Measurements from ENCODE around the gene IL7R. TPM values are rescaled to one million over a fixed set of nuclear protein-coding genes. Genes with fewer than 3 reads are reported as not detected.

The IL7R gene
- total RNA-seq, 6 experiments from 2014 or later: 0.75 to 7.4 (median 2.2) TPM

- DNase-seq (no peak), ATAC-seq (no peak)
- H3K27me3 ChIP-seq: no peaks in the 10 kb centered on the region
- TF ChIP-seq POLR2A (IDR thresholded peaks at IDR 0.05): no peak
- TF ChIP-seq, protein P1, sequence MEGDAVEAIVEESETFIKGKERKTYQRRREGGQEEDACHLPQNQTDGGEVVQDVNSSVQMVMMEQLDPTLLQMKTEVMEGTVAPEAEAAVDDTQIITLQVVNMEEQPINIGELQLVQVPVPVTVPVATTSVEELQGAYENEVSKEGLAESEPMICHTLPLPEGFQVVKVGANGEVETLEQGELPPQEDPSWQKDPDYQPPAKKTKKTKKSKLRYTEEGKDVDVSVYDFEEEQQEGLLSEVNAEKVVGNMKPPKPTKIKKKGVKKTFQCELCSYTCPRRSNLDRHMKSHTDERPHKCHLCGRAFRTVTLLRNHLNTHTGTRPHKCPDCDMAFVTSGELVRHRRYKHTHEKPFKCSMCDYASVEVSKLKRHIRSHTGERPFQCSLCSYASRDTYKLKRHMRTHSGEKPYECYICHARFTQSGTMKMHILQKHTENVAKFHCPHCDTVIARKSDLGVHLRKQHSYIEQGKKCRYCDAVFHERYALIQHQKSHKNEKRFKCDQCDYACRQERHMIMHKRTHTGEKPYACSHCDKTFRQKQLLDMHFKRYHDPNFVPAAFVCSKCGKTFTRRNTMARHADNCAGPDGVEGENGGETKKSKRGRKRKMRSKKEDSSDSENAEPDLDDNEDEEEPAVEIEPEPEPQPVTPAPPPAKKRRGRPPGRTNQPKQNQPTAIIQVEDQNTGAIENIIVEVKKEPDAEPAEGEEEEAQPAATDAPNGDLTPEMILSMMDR (IDR thresholded peaks at IDR 0.05): no peak
- no peaks in the 10 kb centered on the region for H3K9me3 ChIP-seq
- intact Hi-C loops (cut with DNase I): no loop called here
- H3K27ac ChIP-seq: no peak overlapping the region
- WGBS (ENCODE audit: insufficient coverage, low coverage, low lambda C conversion rate, missing lambda C conversion rate): 0% methylated on average over 1 of the region's 1 CpG
- no peaks in the 10 kb centered on the region for H3K4me1 ChIP-seq
- no peaks in the 10 kb centered on the region for H3K36me3 ChIP-seq
- no peak overlapping the region for H3K4me3 ChIP-seq
Measured at GRCh38 chr5:35908228-35908627, 51.5 kb downstream of the IL7R start.

- Histone ChIP-seq H3K4me3 (no peak overlapping the region), H3K36me3 (no peaks in the 10 kb centered on the region), H3K27ac (no peak overlapping the region), H3K9me3 (no peaks in the 10 kb centered on the region), H3K27me3 (no peaks in the 10 kb centered on the region), H3K4me1 (no peaks in the 10 kb centered on the region)
- DNase-seq (no peak), ATAC-seq (no peak)
- intact Hi-C loops (cut with DNase I): no loop called here
- no peak for TF ChIP-seq POLR2A (IDR thresholded peaks at IDR 0.05)
- TF ChIP-seq, protein P1 (IDR thresholded peaks at IDR 0.05): no peak
Measured at GRCh38 chr5:35908814-35909213, 52.1 kb downstream of the IL7R start.

GRCh38 chr5:35919191-35919590 is 62.5 kb downstream of the IL7R start:
- ATAC-seq (no peak), DNase-seq (no peak)
- WGBS (ENCODE audit: insufficient coverage, low coverage, low lambda C conversion rate, missing lambda C conversion rate): 51% methylated on average over 4 of the region's 4 CpGs
- TF ChIP-seq, protein P1 (IDR thresholded peaks at IDR 0.05): no peak
- no peak for TF ChIP-seq POLR2A (IDR thresholded peaks at IDR 0.05)
- Histone ChIP-seq H3K27ac (no peak overlapping the region), H3K27me3 (no peaks in the 10 kb centered on the region), H3K4me1 (no peaks in the 10 kb centered on the region), H3K36me3 (no peaks in the 10 kb centered on the region), H3K4me3 (no peak overlapping the region), H3K9me3 (no peaks in the 10 kb centered on the region)
- intact Hi-C loops (cut with DNase I): no loop called here

GRCh38 chr5:35920890-35921289 is 64.2 kb downstream of the IL7R start:
- TF ChIP-seq, protein P1 (IDR thresholded peaks at IDR 0.05): no peak
- no peak for TF ChIP-seq POLR2A (IDR thresholded peaks at IDR 0.05)
- intact Hi-C loops (cut with DNase I): loop anchor here in 1 of 2 donors (10.0 kb wide), 1 partner anchor 266 kb away; no protein-coding TSS in a partner anchor
- WGBS (ENCODE audit: insufficient coverage, low coverage, low lambda C conversion rate, missing lambda C conversion rate): 17% methylated on average over 2 of the region's 11 CpGs
- no peak overlapping the region for H3K27ac ChIP-seq
- no peaks in the 10 kb centered on the region for H3K36me3 ChIP-seq
- no peaks in the 10 kb centered on the region for H3K4me1 ChIP-seq
- H3K27me3 ChIP-seq: no peaks in the 10 kb centered on the region
- DNase-seq (no peak), ATAC-seq (no peak)
- no peaks in the 10 kb centered on the region for H3K9me3 ChIP-seq
- no peak overlapping the region for H3K4me3 ChIP-seq

GRCh38 chr5:35921930-35922329 is 65.2 kb downstream of the IL7R start:
- ATAC-seq (no peak), DNase-seq (no peak)
- Histone ChIP-seq H3K4me3 (no peak overlapping the region), H3K36me3 (no peaks in the 10 kb centered on the region), H3K27me3 (no peaks in the 10 kb centered on the region), H3K4me1 (no peaks in the 10 kb centered on the region), H3K9me3 (no peaks in the 10 kb centered on the region), H3K27ac (no peak overlapping the region)
- TF ChIP-seq POLR2A (IDR thresholded peaks at IDR 0.05): no peak
- TF ChIP-seq, protein P1 (IDR thresholded peaks at IDR 0.05): no peak
- intact Hi-C loops (cut with DNase I): loop anchor here in 1 of 2 donors (10.0 kb wide), 1 partner anchor 267 kb away; no protein-coding TSS in a partner anchor
- WGBS (ENCODE audit: insufficient coverage, low coverage, low lambda C conversion rate, missing lambda C conversion rate): 25% methylated on average over 5 of the region's 5 CpGs

Data from right lobe of liver (tissue), 6 donors.